Nephron (organoid): ENCODE data around the gene VPS26B.

Source experiments
- H3K27ac Mint-ChIP-seq, 3 experiments: 2 replicates each; pipeline ENCODE4 v1.8.0; 2020; ENCODE audit warnings: mixed read lengths in 3 of 3, mild to moderate bottlenecking in 2 of 3, moderate library complexity in 1 of 3
- H3K27me3 Mint-ChIP-seq: 2 replicates; pipeline ENCODE4 v1.8.0; 2021; ENCODE audit warnings: low read depth, mild to moderate bottlenecking, moderate library complexity, mixed read lengths
- H3K36me3 Mint-ChIP-seq: 2 replicates; pipeline ENCODE4 v1.8.0; 2020; ENCODE audit warnings: low read depth, mixed read lengths
- H3K4me1 Mint-ChIP-seq: 2 replicates; pipeline ENCODE4 v1.8.0; 2020; ENCODE audit warnings: mixed read lengths
- H3K4me3 Mint-ChIP-seq, 3 experiments: 2 replicates each; pipeline ENCODE4 v1.8.0; 2020; ENCODE audit warnings: mild to moderate bottlenecking in 3 of 3, mixed read lengths in 3 of 3, moderate library complexity in 2 of 3
- H3K9me3 Mint-ChIP-seq: 2 replicates; pipeline ENCODE4 v1.8.0; 2020; ENCODE audit warnings: mixed read lengths
- CTCF ChIP-seq, 3 experiments: fragments of 200-600 bp; sonication (generic); IDR thresholded peaks; one replicate each; pipeline ENCODE4 v1.5.0; 2021; ENCODE audit warnings: antibody characterized with exemption in 3 of 3; ENCODE audit not compliant: unreplicated experiment in 3 of 3

Gene VPS26B

GRCh38 chr11:134257101-134257500 lies 32.6 kb downstream of the VPS26B start:
- no peak overlapping the region for H3K27ac Mint-ChIP-seq
- no peaks in the 10 kb centered on the region for H3K9me3 Mint-ChIP-seq
- TF ChIP-seq CTCF (IDR thresholded peaks at IDR 0.05; ENCODE audit: unreplicated experiment in 3 of 3), result no peak
- H3K4me3 Mint-ChIP-seq, result peak overlapping the region in 1 of 3 experiments; percentile 55
- H3K4me1 Mint-ChIP-seq, result peaks cover 20% of the 10 kb centered on the region
- H3K36me3 Mint-ChIP-seq, result no peaks in the 10 kb centered on the region
- H3K27me3 Mint-ChIP-seq, result no peaks in the 10 kb centered on the region

- no peak overlapping the region for H3K4me3 Mint-ChIP-seq
- H3K27ac Mint-ChIP-seq, result no peak overlapping the region
- H3K27me3 Mint-ChIP-seq, result no peaks in the 10 kb centered on the region
- H3K4me1 Mint-ChIP-seq, result peaks cover 9% of the 10 kb centered on the region
- H3K9me3 Mint-ChIP-seq, result no peaks in the 10 kb centered on the region
- peaks cover 2% of the 10 kb centered on the region for H3K36me3 Mint-ChIP-seq
- TF ChIP-seq CTCF (IDR thresholded peaks at IDR 0.05; ENCODE audit: unreplicated experiment in 3 of 3), result no peak
Measured at GRCh38 chr11:134258577-134258976, 34.1 kb downstream of the VPS26B start.

- no peak for TF ChIP-seq CTCF (IDR thresholded peaks at IDR 0.05; ENCODE audit: unreplicated experiment in 3 of 3)
- no peak overlapping the region for H3K27ac Mint-ChIP-seq
- H3K36me3 Mint-ChIP-seq, result peaks cover 11% of the 10 kb centered on the region
- no peaks in the 10 kb centered on the region for H3K27me3 Mint-ChIP-seq
- no peaks in the 10 kb centered on the region for H3K9me3 Mint-ChIP-seq
- H3K4me1 Mint-ChIP-seq, result no peaks in the 10 kb centered on the region
- no peak overlapping the region for H3K4me3 Mint-ChIP-seq
Measured at GRCh38 chr11:134260503-134260902, 36.0 kb downstream of the VPS26B start.

- H3K27ac Mint-ChIP-seq, result no peak overlapping the region
- no peaks in the 10 kb centered on the region for H3K27me3 Mint-ChIP-seq
- no peaks in the 10 kb centered on the region for H3K4me1 Mint-ChIP-seq
- peaks cover 11% of the 10 kb centered on the region for H3K36me3 Mint-ChIP-seq
- TF ChIP-seq CTCF (IDR thresholded peaks at IDR 0.05; ENCODE audit: unreplicated experiment in 3 of 3), result no peak
- H3K9me3 Mint-ChIP-seq, result no peaks in the 10 kb centered on the region
- H3K4me3 Mint-ChIP-seq, result no peak overlapping the region
Measured at GRCh38 chr11:134260983-134261382, 36.5 kb downstream of the VPS26B start.

GRCh38 chr11:134261626-134262488 lies 37.4 kb downstream of the VPS26B start:
- no peaks in the 10 kb centered on the region for H3K27me3 Mint-ChIP-seq
- no peaks in the 10 kb centered on the region for H3K4me1 Mint-ChIP-seq
- no peak overlapping the region for H3K4me3 Mint-ChIP-seq
- peaks cover 11% of the 10 kb centered on the region for H3K36me3 Mint-ChIP-seq
- TF ChIP-seq CTCF (IDR thresholded peaks at IDR 0.05; ENCODE audit: unreplicated experiment in 3 of 3), result peak; percentile 36 to 48 (median 40)
- H3K27ac Mint-ChIP-seq, result no peak overlapping the region
- H3K9me3 Mint-ChIP-seq, result no peaks in the 10 kb centered on the region
